Smooth muscle cell (in vitro differentiated cells): ENCODE results near the gene PLCB3. TPM values are rescaled to one million over a fixed set of nuclear protein-coding genes. Genes with fewer than 3 reads are reported as not detected.

Experiments used
- DNase-seq: peaks from one replicate; lab custom pipeline; 2025; ENCODE audit not compliant: unreplicated experiment; lab: John Stamatoyannopoulos, UW
- H2AFZ ChIP-seq: fragments of 200-600 bp; sonication (generic); 2 replicates; pipeline ENCODE4 v1.6.0; 2016; ENCODE audit warnings: antibody characterized with exemption, low read depth, mild to moderate bottlenecking
- H3F3A ChIP-seq: fragments of 200-600 bp; sonication (generic); 2 replicates; pipeline ENCODE4 v1.6.0; 2017; ENCODE audit warnings: antibody characterized with exemption, low read depth
- H3K27ac ChIP-seq: fragments of 200-600 bp; sonication (generic); 2 replicates; pipeline ENCODE4 v1.5.1; 2016; ENCODE audit warnings: low read depth, mild to moderate bottlenecking
- H3K27me3 ChIP-seq: fragments of 200-600 bp; sonication (generic); 2 replicates; pipeline ENCODE4 v1.6.1; 2016; ENCODE audit warnings: low read depth, mild to moderate bottlenecking
- H3K36me3 ChIP-seq: fragments of 200-600 bp; sonication (generic); 2 replicates; pipeline ENCODE4 v1.5.1; 2016; ENCODE audit warnings: low read depth
- H3K4me1 ChIP-seq: fragments of 200-600 bp; sonication (generic); 2 replicates; pipeline ENCODE4 v1.5.1; 2016; ENCODE audit warnings: low read depth
- H3K4me2 ChIP-seq: fragments of 200-600 bp; sonication (generic); 2 replicates; pipeline ENCODE4 v1.6.0; 2016; ENCODE audit warnings: mild to moderate bottlenecking
- H3K4me3 ChIP-seq: fragments of 200-600 bp; sonication (generic); 2 replicates; pipeline ENCODE4 v1.5.1; 2016; ENCODE audit warnings: mild to moderate bottlenecking
- H3K79me2 ChIP-seq: fragments of 200-600 bp; sonication (generic); 2 replicates; pipeline ENCODE4 v1.6.0; 2016; ENCODE audit warnings: low read depth, mild to moderate bottlenecking
- H3K9ac ChIP-seq: fragments of 200-600 bp; sonication (generic); 2 replicates; pipeline ENCODE4 v1.6.0; 2016; ENCODE audit warnings: low read depth
- H3K9me3 ChIP-seq: fragments of 200-600 bp; sonication (generic); replicated peaks from 2 replicates; pipeline ENCODE4 v1.5.1; 2016; ENCODE audit warnings: low read depth
- H4K20me1 ChIP-seq: fragments of 200-600 bp; sonication (generic); 2 replicates; pipeline ENCODE4 v1.6.0; 2016; ENCODE audit warnings: low read depth
- CTCF ChIP-seq: fragments of 200-600 bp; sonication (generic); IDR thresholded peaks from 2 replicates; pipeline ENCODE4 v1.5.1; 2017; ENCODE audit warnings: borderline replicate concordance, mild to moderate bottlenecking, antibody characterized with exemption; ENCODE audit not compliant: insufficient read depth, poor library complexity, severe bottlenecking
- WGBS: methylation state at CpG from one replicate; pipeline ENCODE4 v1.1.7; 2016; ENCODE audit warnings: low lambda C conversion rate; 5-methylcytosine and 5-hydroxymethylcytosine counted together
- polyA plus RNA-seq: library from polyadenylated mRNA; unstranded; fragments of >200 nt; fragmentation: Nextera tagmentation; extraction: Ambion mirVana; gene quantifications from 2 replicates; pipeline ENCODE4 v1.2.1, GENCODE V29; 2016
- total RNA-seq: library from RNA; depleted of rRNA; stranded (reverse); fragments of >200 nt; gene quantifications from 2 replicates; pipeline ENCODE4 v1.2.3, GENCODE V29; 2014

PLCB3 gene
- total and polyA plus RNA-seq, 2 experiments from 2014 or later = 15.0 to 15.6 TPM

- no peak for DNase-seq
- Histone ChIP-seq H3K4me1 (peaks cover 19% of the 10 kb centered on the region), H3K36me3 (no peaks in the 10 kb centered on the region), H3K9me3 (no peaks in the 10 kb centered on the region), H3K27me3 (no peaks in the 10 kb centered on the region), H3K27ac (no peak overlapping the region), H3K79me2 (peaks cover 22% of the 10 kb centered on the region), H3K4me3 (peak overlapping the region; percentile 63), H4K20me1 (no peaks in the 10 kb centered on the region), H3K4me2 (peak overlapping the region; percentile 97), H3F3A (no peaks in the 10 kb centered on the region), H3K9ac (no peak overlapping the region), H2AFZ (no peak overlapping the region)
- 80% methylated on average over 2 of the region's 3 CpGs for WGBS
- no peak for TF ChIP-seq CTCF
Measured at GRCh38 chr11:64227405-64227956, 23.8 kb upstream of the PLCB3 start.

- no peak overlapping the region for H2AFZ ChIP-seq
- H3K4me1 ChIP-seq = peaks cover 19% of the 10 kb centered on the region
- no peak for TF ChIP-seq CTCF
- H3K27ac ChIP-seq = no peak overlapping the region
- no peak for DNase-seq
- no peaks in the 10 kb centered on the region for H3K27me3 ChIP-seq
- 96% methylated on average over 12 of the region's 12 CpGs for whole genome bisulfite sequencing
- H3K79me2 ChIP-seq = peaks cover 22% of the 10 kb centered on the region
- no peaks in the 10 kb centered on the region for H3K9me3 ChIP-seq
- H4K20me1 ChIP-seq = no peaks in the 10 kb centered on the region
- peak overlapping the region; percentile 97 for H3K4me2 ChIP-seq
- H3F3A ChIP-seq = no peaks in the 10 kb centered on the region
- no peak overlapping the region for H3K4me3 ChIP-seq
- no peaks in the 10 kb centered on the region for H3K36me3 ChIP-seq
- H3K9ac ChIP-seq = no peak overlapping the region
Measured at GRCh38 chr11:64229090-64229743, 22.1 kb upstream of the PLCB3 start.

GRCh38 chr11:64229744-64230170 is 21.6 kb upstream of the PLCB3 start:
- H4K20me1 ChIP-seq = no peaks in the 10 kb centered on the region
- 68% methylated on average over 13 of the region's 13 CpGs for WGBS
- no peaks in the 10 kb centered on the region for H3K27me3 ChIP-seq
- H3K9ac ChIP-seq = no peak overlapping the region
- H3K4me1 ChIP-seq = peaks cover 19% of the 10 kb centered on the region
- no peak for DNase-seq
- peak overlapping the region; percentile 97 for H3K4me2 ChIP-seq
- TF ChIP-seq CTCF = no peak
- H2AFZ ChIP-seq = no peak overlapping the region
- peaks cover 22% of the 10 kb centered on the region for H3K79me2 ChIP-seq
- H3K27ac ChIP-seq = peak overlapping the region; percentile 44
- no peaks in the 10 kb centered on the region for H3F3A ChIP-seq
- no peaks in the 10 kb centered on the region for H3K36me3 ChIP-seq
- H3K9me3 ChIP-seq = no peaks in the 10 kb centered on the region
- peak overlapping the region; percentile 79 for H3K4me3 ChIP-seq
